ENCODE results near the gene ALK. TPM values are rescaled to one million over a fixed set of nuclear protein-coding genes. Genes with fewer than 3 reads are reported as not detected.

ALK gene
- total and polyA plus RNA-seq, 2 experiments from 2014 or later: 0.35 TPM; not detected in 1

DNA sequence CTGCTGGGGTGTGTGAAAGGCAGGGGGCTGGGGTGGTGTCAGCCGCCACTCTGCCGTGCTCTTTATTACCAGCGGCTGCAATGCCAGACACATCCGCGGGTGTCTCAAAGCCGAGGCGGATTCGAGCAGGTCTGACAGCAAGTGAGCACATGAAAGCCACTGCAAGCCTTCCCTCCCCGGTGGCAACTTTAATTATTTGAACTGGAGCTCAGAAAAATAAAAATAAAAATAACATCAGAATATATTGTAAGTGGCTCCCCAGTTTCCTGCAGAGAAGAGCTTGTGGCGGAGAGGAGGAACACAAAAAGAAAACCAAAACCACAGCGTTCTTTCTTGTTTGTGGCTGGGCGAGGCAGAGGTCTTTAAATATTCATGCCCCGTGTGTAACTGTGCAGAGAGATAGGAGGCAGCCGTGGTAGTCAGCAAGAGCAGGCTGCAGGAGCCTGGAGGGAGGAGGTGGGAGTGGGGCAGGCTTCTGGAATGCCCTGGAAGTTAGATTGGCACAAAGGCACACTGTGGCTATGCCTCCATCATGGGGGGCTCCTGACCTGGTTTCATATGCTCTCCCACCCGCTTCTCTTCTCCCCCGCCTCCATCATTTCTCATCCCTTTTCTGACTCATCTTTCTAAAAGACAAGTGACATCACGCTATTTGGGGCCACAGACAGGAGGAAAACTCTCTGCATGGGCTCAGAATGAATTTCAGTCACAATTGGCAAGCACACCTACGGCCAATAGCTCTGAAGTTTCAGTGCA lies 606.4 kb downstream of the ALK start:
- peaks cover 12% of the 10 kb centered on the region for H3K4me1 Mint-ChIP-seq
- no peak for TF ChIP-seq EZH2 (IDR thresholded peaks at IDR 0.05; ENCODE audit: low read depth, unreplicated experiment)
- TF ChIP-seq NANOG (IDR thresholded peaks at IDR 0.05; ENCODE audit: borderline replicate concordance): no peak
- no peak for TF ChIP-seq POLR2AphosphoS5 (IDR thresholded peaks at IDR 0.05; ENCODE audit: low read depth)
- TF ChIP-seq, protein P1, sequence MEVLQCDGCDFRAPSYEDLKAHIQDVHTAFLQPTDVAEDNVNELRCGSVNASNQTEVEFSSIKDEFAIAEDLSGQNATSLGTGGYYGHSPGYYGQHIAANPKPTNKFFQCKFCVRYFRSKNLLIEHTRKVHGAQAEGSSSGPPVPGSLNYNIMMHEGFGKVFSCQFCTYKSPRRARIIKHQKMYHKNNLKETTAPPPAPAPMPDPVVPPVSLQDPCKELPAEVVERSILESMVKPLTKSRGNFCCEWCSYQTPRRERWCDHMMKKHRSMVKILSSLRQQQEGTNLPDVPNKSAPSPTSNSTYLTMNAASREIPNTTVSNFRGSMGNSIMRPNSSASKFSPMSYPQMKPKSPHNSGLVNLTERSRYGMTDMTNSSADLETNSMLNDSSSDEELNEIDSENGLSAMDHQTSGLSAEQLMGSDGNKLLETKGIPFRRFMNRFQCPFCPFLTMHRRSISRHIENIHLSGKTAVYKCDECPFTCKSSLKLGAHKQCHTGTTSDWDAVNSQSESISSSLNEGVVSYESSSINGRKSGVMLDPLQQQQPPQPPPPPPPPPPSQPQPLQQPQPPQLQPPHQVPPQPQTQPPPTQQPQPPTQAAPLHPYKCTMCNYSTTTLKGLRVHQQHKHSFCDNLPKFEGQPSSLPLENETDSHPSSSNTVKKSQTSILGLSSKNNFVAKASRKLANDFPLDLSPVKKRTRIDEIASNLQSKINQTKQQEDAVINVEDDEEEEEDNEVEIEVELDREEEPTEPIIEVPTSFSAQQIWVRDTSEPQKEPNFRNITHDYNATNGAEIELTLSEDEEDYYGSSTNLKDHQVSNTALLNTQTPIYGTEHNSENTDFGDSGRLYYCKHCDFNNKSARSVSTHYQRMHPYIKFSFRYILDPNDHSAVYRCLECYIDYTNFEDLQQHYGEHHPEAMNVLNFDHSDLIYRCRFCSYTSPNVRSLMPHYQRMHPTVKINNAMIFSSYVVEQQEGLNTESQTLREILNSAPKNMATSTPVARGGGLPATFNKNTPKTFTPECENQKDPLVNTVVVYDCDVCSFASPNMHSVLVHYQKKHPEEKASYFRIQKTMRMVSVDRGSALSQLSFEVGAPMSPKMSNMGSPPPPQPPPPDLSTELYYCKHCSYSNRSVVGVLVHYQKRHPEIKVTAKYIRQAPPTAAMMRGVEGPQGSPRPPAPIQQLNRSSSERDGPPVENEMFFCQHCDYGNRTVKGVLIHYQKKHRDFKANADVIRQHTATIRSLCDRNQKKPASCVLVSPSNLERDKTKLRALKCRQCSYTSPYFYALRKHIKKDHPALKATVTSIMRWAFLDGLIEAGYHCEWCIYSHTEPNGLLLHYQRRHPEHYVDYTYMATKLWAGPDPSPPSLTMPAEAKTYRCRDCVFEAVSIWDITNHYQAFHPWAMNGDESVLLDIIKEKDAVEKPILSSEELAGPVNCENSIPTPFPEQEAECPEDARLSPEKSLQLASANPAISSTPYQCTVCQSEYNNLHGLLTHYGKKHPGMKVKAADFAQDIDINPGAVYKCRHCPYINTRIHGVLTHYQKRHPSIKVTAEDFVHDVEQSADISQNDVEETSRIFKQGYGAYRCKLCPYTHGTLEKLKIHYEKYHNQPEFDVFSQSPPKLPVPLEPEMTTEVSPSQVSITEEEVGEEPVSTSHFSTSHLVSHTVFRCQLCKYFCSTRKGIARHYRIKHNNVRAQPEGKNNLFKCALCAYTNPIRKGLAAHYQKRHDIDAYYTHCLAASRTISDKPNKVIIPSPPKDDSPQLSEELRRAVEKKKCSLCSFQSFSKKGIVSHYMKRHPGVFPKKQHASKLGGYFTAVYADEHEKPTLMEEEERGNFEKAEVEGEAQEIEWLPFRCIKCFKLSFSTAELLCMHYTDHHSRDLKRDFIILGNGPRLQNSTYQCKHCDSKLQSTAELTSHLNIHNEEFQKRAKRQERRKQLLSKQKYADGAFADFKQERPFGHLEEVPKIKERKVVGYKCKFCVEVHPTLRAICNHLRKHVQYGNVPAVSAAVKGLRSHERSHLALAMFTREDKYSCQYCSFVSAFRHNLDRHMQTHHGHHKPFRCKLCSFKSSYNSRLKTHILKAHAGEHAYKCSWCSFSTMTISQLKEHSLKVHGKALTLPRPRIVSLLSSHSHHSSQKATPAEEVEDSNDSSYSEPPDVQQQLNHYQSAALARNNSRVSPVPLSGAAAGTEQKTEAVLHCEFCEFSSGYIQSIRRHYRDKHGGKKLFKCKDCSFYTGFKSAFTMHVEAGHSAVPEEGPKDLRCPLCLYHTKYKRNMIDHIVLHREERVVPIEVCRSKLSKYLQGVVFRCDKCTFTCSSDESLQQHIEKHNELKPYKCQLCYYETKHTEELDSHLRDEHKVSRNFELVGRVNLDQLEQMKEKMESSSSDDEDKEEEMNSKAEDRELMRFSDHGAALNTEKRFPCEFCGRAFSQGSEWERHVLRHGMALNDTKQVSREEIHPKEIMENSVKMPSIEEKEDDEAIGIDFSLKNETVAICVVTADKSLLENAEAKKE (CRISPR knock-in tag; IDR thresholded peaks at IDR 0.05): no peak
- TF ChIP-seq CREB1 (CRISPR knock-in tag; IDR thresholded peaks at IDR 0.05; ENCODE audit: low read depth): no peak
- no peak for TF ChIP-seq ZNF331 (CRISPR knock-in tag; IDR thresholded peaks at IDR 0.05; ENCODE audit: low read depth)
- TF ChIP-seq JUNB (IDR thresholded peaks at IDR 0.05; ENCODE audit: unreplicated experiment): no peak
- no peak for TF ChIP-seq ZNF114 (CRISPR knock-in tag; IDR thresholded peaks at IDR 0.05)
- TF ChIP-seq, protein P2, sequence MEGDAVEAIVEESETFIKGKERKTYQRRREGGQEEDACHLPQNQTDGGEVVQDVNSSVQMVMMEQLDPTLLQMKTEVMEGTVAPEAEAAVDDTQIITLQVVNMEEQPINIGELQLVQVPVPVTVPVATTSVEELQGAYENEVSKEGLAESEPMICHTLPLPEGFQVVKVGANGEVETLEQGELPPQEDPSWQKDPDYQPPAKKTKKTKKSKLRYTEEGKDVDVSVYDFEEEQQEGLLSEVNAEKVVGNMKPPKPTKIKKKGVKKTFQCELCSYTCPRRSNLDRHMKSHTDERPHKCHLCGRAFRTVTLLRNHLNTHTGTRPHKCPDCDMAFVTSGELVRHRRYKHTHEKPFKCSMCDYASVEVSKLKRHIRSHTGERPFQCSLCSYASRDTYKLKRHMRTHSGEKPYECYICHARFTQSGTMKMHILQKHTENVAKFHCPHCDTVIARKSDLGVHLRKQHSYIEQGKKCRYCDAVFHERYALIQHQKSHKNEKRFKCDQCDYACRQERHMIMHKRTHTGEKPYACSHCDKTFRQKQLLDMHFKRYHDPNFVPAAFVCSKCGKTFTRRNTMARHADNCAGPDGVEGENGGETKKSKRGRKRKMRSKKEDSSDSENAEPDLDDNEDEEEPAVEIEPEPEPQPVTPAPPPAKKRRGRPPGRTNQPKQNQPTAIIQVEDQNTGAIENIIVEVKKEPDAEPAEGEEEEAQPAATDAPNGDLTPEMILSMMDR (conservative IDR thresholded peaks at IDR 0.05; ENCODE audit: low read depth in 2 of 2): no peak
- TF ChIP-seq, protein P3, sequence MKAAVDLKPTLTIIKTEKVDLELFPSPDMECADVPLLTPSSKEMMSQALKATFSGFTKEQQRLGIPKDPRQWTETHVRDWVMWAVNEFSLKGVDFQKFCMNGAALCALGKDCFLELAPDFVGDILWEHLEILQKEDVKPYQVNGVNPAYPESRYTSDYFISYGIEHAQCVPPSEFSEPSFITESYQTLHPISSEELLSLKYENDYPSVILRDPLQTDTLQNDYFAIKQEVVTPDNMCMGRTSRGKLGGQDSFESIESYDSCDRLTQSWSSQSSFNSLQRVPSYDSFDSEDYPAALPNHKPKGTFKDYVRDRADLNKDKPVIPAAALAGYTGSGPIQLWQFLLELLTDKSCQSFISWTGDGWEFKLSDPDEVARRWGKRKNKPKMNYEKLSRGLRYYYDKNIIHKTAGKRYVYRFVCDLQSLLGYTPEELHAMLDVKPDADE (IDR thresholded peaks at IDR 0.05): no peak
- no peak for TF ChIP-seq EZH2phosphoT487 (IDR thresholded peaks at IDR 0.05; ENCODE audit: unreplicated experiment)
- TF ChIP-seq STAT1 (IDR thresholded peaks at IDR 0.05; ENCODE audit: unreplicated experiment): no peak
- TF ChIP-seq, protein P4, sequence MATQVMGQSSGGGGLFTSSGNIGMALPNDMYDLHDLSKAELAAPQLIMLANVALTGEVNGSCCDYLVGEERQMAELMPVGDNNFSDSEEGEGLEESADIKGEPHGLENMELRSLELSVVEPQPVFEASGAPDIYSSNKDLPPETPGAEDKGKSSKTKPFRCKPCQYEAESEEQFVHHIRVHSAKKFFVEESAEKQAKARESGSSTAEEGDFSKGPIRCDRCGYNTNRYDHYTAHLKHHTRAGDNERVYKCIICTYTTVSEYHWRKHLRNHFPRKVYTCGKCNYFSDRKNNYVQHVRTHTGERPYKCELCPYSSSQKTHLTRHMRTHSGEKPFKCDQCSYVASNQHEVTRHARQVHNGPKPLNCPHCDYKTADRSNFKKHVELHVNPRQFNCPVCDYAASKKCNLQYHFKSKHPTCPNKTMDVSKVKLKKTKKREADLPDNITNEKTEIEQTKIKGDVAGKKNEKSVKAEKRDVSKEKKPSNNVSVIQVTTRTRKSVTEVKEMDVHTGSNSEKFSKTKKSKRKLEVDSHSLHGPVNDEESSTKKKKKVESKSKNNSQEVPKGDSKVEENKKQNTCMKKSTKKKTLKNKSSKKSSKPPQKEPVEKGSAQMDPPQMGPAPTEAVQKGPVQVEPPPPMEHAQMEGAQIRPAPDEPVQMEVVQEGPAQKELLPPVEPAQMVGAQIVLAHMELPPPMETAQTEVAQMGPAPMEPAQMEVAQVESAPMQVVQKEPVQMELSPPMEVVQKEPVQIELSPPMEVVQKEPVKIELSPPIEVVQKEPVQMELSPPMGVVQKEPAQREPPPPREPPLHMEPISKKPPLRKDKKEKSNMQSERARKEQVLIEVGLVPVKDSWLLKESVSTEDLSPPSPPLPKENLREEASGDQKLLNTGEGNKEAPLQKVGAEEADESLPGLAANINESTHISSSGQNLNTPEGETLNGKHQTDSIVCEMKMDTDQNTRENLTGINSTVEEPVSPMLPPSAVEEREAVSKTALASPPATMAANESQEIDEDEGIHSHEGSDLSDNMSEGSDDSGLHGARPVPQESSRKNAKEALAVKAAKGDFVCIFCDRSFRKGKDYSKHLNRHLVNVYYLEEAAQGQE (IDR thresholded peaks at IDR 0.05; ENCODE audit: unreplicated experiment): no peak
- DNase-seq (ENCODE audit: low spot score): peak; percentile 15
- 0 out of 2 replicates have a peak, but pooled peaks cover 5% of the 10 kb centered on the region for H3K4me1 ChIP-seq (ENCODE audit: insufficient read depth)
- no peaks in the 10 kb centered on the region for H3K9me3 Mint-ChIP-seq
- no peaks in the 10 kb centered on the region for H3F3A ChIP-seq (replicated peaks; ENCODE audit: low read depth)
- H4K20me1 ChIP-seq (replicated peaks; ENCODE audit: insufficient read depth): no peaks in the 10 kb centered on the region
- H3K4me3 Mint-ChIP-seq: no peak overlapping the region
- H3K27ac ChIP-seq (ENCODE audit: low read depth): no peak overlapping the region
- ATAC-seq: peak; percentile 84
- H3K9me2 ChIP-seq (ENCODE audit: insufficient read depth): no peaks in the 10 kb centered on the region
- H3K4me2 ChIP-seq: no peak overlapping the region
- H3K27ac Mint-ChIP-seq: no peak overlapping the region
- H3K4me3 ChIP-seq: no peak overlapping the region
- H2AFZ ChIP-seq: peak overlapping the region; percentile 66; the same call in 1 of the 2 replicates
- no peaks in the 10 kb centered on the region for H3K36me3 ChIP-seq (ENCODE audit: insufficient read depth)
- no peaks in the 10 kb centered on the region for H3K36me3 Mint-ChIP-seq (ENCODE audit: low read depth)
- no peaks in the 10 kb centered on the region for H3K27me3 ChIP-seq (ENCODE audit: insufficient read depth)
- H3K27me3 Mint-ChIP-seq (ENCODE audit: insufficient read depth, low read depth, poor library complexity): no peaks in the 10 kb centered on the region
- H3K79me2 ChIP-seq (replicated peaks; ENCODE audit: insufficient read depth): no peaks in the 10 kb centered on the region
